GM13977 (cell line): Measurements from ENCODE around the gene CHD6.

Source experiments
- DNase-seq: peaks from one replicate; pipeline ENCODE4 v3.0.0; 2012; ENCODE audit warnings: low spot score
- CTCF ChIP-seq: IDR thresholded peaks from 2 replicates; pipeline ENCODE4 v1.5.1; 2012; ENCODE audit warnings: mild to moderate bottlenecking, control low read depth; ENCODE audit not compliant: insufficient read depth; ENCODE audit errors: extremely low read depth, missing control alignments
- in situ Hi-C: fragments of 300-500 bp; cut with MboI; formaldehyde crosslinking; loops from one replicate; pipeline ENCODE4 v1.12.0; 2022; ENCODE audit warnings: low sequenced_read_pairs, low pct_unique_long_range_greater_than_20kb, mixed read lengths, inconsistent platforms; ENCODE audit not compliant: unreplicated experiment

Gene CHD6

DNA sequence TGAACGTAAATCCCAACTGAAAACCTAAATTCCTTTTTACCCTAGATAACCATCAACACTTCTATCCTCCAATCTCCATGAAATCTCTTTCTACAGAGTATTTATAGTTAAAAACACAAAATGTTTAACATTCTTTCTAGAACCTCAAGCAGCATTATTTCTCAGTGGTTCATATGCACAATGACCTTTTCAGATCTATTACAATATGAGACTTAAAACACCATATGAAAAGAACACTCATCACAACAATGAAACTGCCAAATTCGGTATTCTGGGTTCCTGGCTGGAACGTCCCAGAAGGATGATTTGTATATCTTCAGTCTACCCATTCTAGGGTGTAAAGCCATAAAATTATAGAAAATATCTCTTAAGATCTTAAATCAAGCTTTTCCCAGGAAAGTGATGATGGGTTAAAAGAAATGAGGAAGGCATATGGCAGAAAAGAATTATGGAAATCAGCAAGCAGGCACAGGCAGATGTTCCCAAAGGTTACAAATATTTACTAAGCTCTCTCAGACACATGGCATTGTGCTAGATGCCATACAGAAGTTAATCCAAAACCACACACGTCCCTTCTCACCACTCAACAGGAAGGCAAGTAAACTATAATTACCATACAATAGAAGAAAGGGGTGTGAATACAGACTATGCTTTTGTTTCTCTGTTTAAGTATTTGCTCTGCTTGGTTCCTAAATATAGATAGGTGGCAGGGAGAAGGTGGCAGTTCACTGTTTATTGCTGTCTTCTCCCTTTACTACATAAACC lies 118.0 kb downstream of the CHD6 start:
- no peak for DNase-seq
- in situ Hi-C loops: no loop called here
- no peak for TF ChIP-seq CTCF

GRCh38 chr20:41499064-41499463 lies 119.1 kb downstream of the CHD6 start:
- in situ Hi-C loops: no loop called here
- no peak for DNase-seq
- TF ChIP-seq CTCF: no peak

DNA sequence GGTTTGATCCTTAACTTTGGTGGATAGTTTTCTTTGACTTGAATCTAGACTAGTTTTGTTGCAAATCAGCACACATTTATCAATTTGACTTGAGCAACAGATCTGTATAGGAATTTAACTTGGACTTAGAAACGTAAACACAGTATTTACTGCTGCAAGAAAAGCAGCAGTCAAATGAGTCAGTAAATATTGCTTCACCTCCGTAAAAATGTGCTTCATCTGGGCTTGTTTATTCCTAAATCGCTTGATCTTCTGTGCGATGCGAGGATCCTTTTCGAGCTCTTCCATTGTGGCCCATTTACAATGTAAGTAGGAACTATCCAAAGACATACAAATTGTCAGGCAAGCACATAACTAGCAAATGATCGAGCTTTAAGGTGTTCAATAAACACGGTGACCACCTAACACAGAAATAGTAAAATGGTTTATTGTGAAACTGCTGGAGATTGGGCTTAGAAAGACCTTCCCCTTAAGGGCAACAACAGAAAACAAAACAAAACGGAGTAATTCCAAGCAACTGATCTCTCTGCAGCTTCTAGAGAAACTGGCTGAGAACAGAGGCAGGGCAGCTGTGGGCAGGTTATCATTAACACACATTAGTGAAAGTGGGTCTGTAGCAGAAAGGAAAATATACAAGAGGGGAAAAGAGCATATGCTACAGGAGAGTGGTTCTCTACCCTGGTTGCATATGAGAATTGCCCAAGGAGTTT lies 120.8 kb downstream of the CHD6 start:
- in situ Hi-C loops: no loop called here
- DNase-seq: no peak
- TF ChIP-seq CTCF: no peak

- in situ Hi-C loops: no loop called here
- no peak for TF ChIP-seq CTCF
- no peak for DNase-seq
Measured at GRCh38 chr20:41494451-41494850, 123.7 kb downstream of the CHD6 start.

DNA sequence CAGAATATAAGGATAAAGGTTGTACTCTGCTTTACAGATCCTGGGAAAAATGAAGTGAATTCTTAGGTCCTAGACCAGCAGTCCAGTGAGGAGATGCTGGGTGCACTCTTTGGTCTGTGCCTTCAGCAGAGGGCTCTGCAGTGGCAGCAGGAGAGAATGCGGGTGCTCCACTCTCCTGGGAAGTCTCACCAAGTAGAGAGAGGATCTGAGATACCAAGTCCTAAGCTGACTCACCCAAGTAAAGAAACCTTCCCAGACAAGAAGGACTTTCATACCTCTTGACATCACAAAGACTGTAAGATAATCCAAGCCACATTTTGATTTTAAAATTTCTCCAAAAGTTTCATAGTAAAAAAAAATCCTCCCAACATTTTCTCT lies 134.6 kb downstream of the CHD6 start:
- TF ChIP-seq CTCF: no peak
- in situ Hi-C loops: no loop called here
- no peak for DNase-seq

GRCh38 chr20:41482647-41483552 lies 135.3 kb downstream of the CHD6 start:
- in situ Hi-C loops: no loop called here
- TF ChIP-seq CTCF: no peak
- no peak for DNase-seq
